Sigmoid colon (tissue), 4 donors: ENCODE results near the gene KCNH1.

Experiments used
- CTCF ChIP-seq, 4 experiments: fragments of 450-650 bp in 3 of 4; fragments of 200-600 bp in 1 of 4; IDR thresholded peaks; one replicate each; pipeline ENCODE4 v1.5.1; 2016 to 2019; ENCODE audit warnings: antibody characterized with exemption in 4 of 4, mild to moderate bottlenecking in 3 of 4, moderate library complexity in 2 of 4
- POLR2A ChIP-seq, 2 donors: fragments of 450-650 bp; IDR thresholded peaks; one replicate each; pipeline ENCODE4 v1.6.1; 2016; ENCODE audit warnings: antibody characterized with exemption in 2 of 2, mild to moderate bottlenecking in 2 of 2, moderate library complexity in 2 of 2
- POLR2AphosphoS5 ChIP-seq, 4 donors: sonication (generic); formaldehyde crosslinking; IDR thresholded peaks; one replicate each; pipeline ENCODE4 v1.6.1; 2017; ENCODE audit warnings: antibody characterized with exemption in 4 of 4

- TF ChIP-seq CTCF (IDR thresholded peaks at IDR 0.05) (no peak), POLR2AphosphoS5 (IDR thresholded peaks at IDR 0.05) (no peak), POLR2A (IDR thresholded peaks at IDR 0.05) (no peak)
These were observed 409.2 kb downstream of the KCNH1 start for GRCh38 chr1:210724768-210725167.
